ENCODE results near the gene ZNRF2. TPM values are rescaled to one million over a fixed set of nuclear protein-coding genes. Genes with fewer than 3 reads are reported as not detected.

Gene ZNRF2
- total and polyA plus RNA-seq, 10 of the 15 experiments (the other 5 are each of a cell fraction or from before 2014, with no cell fraction given) = 1.2 to 20.4 (median 9.5) TPM

DNA sequence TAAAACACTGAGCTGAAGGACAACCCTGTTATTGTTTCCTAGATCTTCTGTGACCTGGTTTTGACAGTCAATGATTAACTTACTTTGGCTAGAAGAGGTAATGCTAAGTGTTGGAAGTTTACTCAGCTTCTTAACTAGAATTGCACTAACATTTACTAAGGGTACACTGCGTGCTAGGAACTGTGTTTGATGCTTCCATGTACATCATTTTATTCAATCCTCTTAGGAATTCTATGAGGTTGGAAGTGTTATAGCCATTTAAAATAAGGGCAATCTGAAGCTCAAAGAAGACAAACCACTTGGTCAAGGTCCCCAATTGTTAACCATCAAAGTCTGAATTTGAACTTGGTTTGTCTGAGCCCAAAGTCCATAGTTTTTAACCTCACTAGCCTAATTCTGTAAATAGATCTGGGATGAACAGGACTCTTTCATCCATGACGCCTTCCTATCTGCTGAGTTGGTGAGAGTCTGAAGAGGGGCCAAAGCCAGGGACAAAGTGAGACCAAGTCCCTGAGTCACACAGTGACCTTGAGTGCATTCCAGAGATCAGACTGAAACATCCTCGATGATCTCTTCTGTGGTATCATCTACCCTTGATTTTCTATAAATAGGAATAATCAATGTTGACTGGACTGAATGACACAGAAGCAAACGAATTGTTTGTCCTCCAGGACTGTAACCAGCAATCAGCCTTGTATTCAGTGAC, 29.2 kb upstream of the ZNRF2 start:
- Histone ChIP-seq H3K4me3 (no peak overlapping the region), H3K27ac (ENCODE audit: control insufficient read depth, insufficient read depth) (no peak overlapping the region), H3K9ac (ENCODE audit: control insufficient read depth, insufficient read depth, low read length) (no peak overlapping the region), H3K4me2 (ENCODE audit: control insufficient read depth, insufficient read depth) (no peak overlapping the region), H3K79me2 (ENCODE audit: control insufficient read depth, insufficient read depth, low read length) (no peaks in the 10 kb centered on the region), H3K36me3 (ENCODE audit: control insufficient read depth in 2 of 2, insufficient read depth in 2 of 2, low read length in 1 of 2) (no peaks in the 10 kb centered on the region), H3K4me1 (ENCODE audit: control insufficient read depth, insufficient read depth, low read length) (no peaks in the 10 kb centered on the region), H3K9me3 (replicated peaks; ENCODE audit: control insufficient read depth, insufficient read depth, low read length) (no peaks in the 10 kb centered on the region), H4K20me1 (ENCODE audit: control insufficient read depth, insufficient read depth) (no peaks in the 10 kb centered on the region), H3K27me3 (replicated peaks in 1 of 2; ENCODE audit: control insufficient read depth in 2 of 2, insufficient read depth in 2 of 2, low read length in 1 of 2) (no peaks in the 10 kb centered on the region), H2AFZ (ENCODE audit: control insufficient read depth, low read depth, low read length) (no peak overlapping the region)
- ChIA-PET SMC1A (ENCODE audit: uncharacterized antibody, unreplicated experiment) (interaction anchor here (0.7 to 2.2 kb wide), 11 partner anchors 14 to 93 kb away, joined by 3 to 8 read pairs (median 4); no protein-coding TSS in a partner anchor), POLR2A (interaction anchor here (1.0 kb wide), 1 partner anchor 10 kb away, joined by 6 read pairs; no protein-coding TSS in a partner anchor), CTCF (interaction anchor here (1.3 kb wide), 2 partner anchors 10 to 98 kb away, joined by 3 to 4 read pairs; no protein-coding TSS in a partner anchor), RAD21 (ENCODE audit: unreplicated experiment) (interaction anchor here (0.7 to 1.3 kb wide), 3 partner anchors 12 to 17 kb away, joined by 3 read pairs; no protein-coding TSS in a partner anchor)
- WGBS (ENCODE audit: insufficient coverage, insufficient replicate concordance, low lambda C conversion rate, missing lambda C conversion rate) = 31% methylated on average over 4 of the region's 4 CpGs
- DNase-seq (ENCODE audit: low read depth, low spot score) (no peak), FAIRE-seq (no peak), ATAC-seq (peak; percentile 66)
- in situ Hi-C loops (cut with MboI) (no loop called here), intact Hi-C loops (cut with micrococcal nuclease; ENCODE audit: unreplicated experiment) (no loop called here)
- BruUV-seq (replicated peaks) = no TSS peak
- TF ChIP-seq ATF7 (IDR thresholded peaks at IDR 0.05; ENCODE audit: low read depth) (0 out of 2 replicates have a peak, but pooled peaks have one; percentile 20), TCF7 (IDR thresholded peaks at IDR 0.05; ENCODE audit: borderline replicate concordance) (no peak)

DNA sequence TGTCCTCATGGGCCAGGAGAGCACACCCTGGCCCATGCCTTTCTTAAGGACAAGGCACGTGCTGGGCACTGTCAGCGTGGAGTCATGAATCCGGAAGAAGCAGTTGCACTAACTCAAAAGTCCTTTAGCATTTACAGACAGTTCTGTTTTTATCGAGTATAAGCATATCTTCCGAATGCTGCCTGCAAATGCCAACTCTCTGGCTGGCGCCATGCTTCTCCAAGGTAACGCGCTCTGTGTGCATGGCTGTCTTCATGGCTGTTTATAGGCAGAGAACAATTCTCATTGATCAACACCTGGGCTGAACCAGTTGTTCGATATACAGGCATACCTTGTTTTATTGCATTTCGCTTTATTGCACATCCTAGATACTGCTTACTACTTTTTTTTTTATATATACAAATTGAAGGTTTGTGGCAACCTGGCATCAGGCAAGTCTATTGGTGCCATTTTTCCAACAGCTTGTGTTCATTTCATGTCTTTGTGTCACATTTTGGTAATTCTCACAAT, 28.0 kb upstream of the ZNRF2 start:
- WGBS (ENCODE audit: insufficient coverage, insufficient replicate concordance, low lambda C conversion rate, missing lambda C conversion rate) = 82% methylated on average over 10 of the region's 10 CpGs
- ChIA-PET POLR2A (interaction anchor here (0.7 kb wide), 1 partner anchor 538 kb away, joined by 5 read pairs; no protein-coding TSS in a partner anchor), RAD21 (ENCODE audit: unreplicated experiment) (no interaction called here), CTCF (no interaction called here), SMC1A (ENCODE audit: uncharacterized antibody, unreplicated experiment) (no interaction called here)
- DNase-seq (ENCODE audit: low read depth, low spot score) (no peak), FAIRE-seq (no peak), ATAC-seq (no peak)
- BruUV-seq (replicated peaks) = no TSS peak
- H3K9me3 ChIP-seq (replicated peaks; ENCODE audit: control insufficient read depth, insufficient read depth, low read length) = no peaks in the 10 kb centered on the region
- H3K27ac ChIP-seq (ENCODE audit: control insufficient read depth, insufficient read depth) = no peak overlapping the region
- no peak overlapping the region for H2AFZ ChIP-seq (ENCODE audit: control insufficient read depth, low read depth, low read length)
- H3K79me2 ChIP-seq (ENCODE audit: control insufficient read depth, insufficient read depth, low read length) = no peaks in the 10 kb centered on the region
- H3K4me3 ChIP-seq = no peak overlapping the region
- no peak overlapping the region for H3K9ac ChIP-seq (ENCODE audit: control insufficient read depth, insufficient read depth, low read length)
- no peaks in the 10 kb centered on the region for H4K20me1 ChIP-seq (ENCODE audit: control insufficient read depth, insufficient read depth)
- no peaks in the 10 kb centered on the region for H3K27me3 ChIP-seq (replicated peaks in 1 of 2; ENCODE audit: control insufficient read depth in 2 of 2, insufficient read depth in 2 of 2, low read length in 1 of 2)
- H3K4me2 ChIP-seq (ENCODE audit: control insufficient read depth, insufficient read depth) = no peak overlapping the region
- H3K36me3 ChIP-seq (ENCODE audit: control insufficient read depth in 2 of 2, insufficient read depth in 2 of 2, low read length in 1 of 2) = no peaks in the 10 kb centered on the region
- intact Hi-C loops (cut with micrococcal nuclease; ENCODE audit: unreplicated experiment) (no loop called here), in situ Hi-C loops (cut with MboI) (no loop called here)
- no peaks in the 10 kb centered on the region for H3K4me1 ChIP-seq (ENCODE audit: control insufficient read depth, insufficient read depth, low read length)
- TF ChIP-seq KDM1A (IDR thresholded peaks at IDR 0.05; ENCODE audit: borderline replicate concordance) (no peak), BMI1 (IDR thresholded peaks at IDR 0.05; ENCODE audit: borderline replicate concordance) (no peak), LARP7 (IDR thresholded peaks at IDR 0.05) (no peak), FOXM1 (IDR thresholded peaks at IDR 0.05; ENCODE audit: low read depth, low read length) (no peak), CREB1 (IDR thresholded peaks at IDR 0.05; ENCODE audit: low read depth) (no peak), WRNIP1 (IDR thresholded peaks at IDR 0.05; ENCODE audit: borderline replicate concordance, low read depth, low read length) (no peak), HDGF (IDR thresholded peaks at IDR 0.05) (no peak), ETV6 (conservative IDR thresholded peaks at IDR 0.05 in 1 of 2, IDR thresholded peaks at IDR 0.05 in 1 of 2; ENCODE audit: borderline replicate concordance in 1 of 2, low read depth in 1 of 2) (no peak), CBFB (IDR thresholded peaks at IDR 0.05; ENCODE audit: low read depth) (no peak), HDAC2 (IDR thresholded peaks at IDR 0.05) (no peak)
- TF ChIP-seq, protein P1, sequence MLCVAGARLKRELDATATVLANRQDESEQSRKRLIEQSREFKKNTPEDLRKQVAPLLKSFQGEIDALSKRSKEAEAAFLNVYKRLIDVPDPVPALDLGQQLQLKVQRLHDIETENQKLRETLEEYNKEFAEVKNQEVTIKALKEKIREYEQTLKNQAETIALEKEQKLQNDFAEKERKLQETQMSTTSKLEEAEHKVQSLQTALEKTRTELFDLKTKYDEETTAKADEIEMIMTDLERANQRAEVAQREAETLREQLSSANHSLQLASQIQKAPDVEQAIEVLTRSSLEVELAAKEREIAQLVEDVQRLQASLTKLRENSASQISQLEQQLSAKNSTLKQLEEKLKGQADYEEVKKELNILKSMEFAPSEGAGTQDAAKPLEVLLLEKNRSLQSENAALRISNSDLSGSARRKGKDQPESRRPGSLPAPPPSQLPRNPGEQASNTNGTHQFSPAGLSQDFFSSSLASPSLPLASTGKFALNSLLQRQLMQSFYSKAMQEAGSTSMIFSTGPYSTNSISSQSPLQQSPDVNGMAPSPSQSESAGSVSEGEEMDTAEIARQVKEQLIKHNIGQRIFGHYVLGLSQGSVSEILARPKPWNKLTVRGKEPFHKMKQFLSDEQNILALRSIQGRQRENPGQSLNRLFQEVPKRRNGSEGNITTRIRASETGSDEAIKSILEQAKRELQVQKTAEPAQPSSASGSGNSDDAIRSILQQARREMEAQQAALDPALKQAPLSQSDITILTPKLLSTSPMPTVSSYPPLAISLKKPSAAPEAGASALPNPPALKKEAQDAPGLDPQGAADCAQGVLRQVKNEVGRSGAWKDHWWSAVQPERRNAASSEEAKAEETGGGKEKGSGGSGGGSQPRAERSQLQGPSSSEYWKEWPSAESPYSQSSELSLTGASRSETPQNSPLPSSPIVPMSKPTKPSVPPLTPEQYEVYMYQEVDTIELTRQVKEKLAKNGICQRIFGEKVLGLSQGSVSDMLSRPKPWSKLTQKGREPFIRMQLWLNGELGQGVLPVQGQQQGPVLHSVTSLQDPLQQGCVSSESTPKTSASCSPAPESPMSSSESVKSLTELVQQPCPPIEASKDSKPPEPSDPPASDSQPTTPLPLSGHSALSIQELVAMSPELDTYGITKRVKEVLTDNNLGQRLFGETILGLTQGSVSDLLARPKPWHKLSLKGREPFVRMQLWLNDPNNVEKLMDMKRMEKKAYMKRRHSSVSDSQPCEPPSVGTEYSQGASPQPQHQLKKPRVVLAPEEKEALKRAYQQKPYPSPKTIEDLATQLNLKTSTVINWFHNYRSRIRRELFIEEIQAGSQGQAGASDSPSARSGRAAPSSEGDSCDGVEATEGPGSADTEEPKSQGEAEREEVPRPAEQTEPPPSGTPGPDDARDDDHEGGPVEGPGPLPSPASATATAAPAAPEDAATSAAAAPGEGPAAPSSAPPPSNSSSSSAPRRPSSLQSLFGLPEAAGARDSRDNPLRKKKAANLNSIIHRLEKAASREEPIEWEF (IDR thresholded peaks at IDR 0.05; ENCODE audit: insufficient replicate concordance, low read depth, low read length) = no peak

All from GM12878 (cell line).